HepG2 (cell line): ENCODE results near the gene AGXT. TPM values are rescaled to one million over a fixed set of nuclear protein-coding genes. Genes with fewer than 3 reads are reported as not detected.

ENCODE experiments used
- IRF2 ChIP-seq: IDR thresholded peaks from 2 replicates; pipeline ENCODE4 v1.6.1; 2018; ENCODE audit warnings: missing genetic modification reagents, missing compliant biosample characterization
- MAZ ChIP-seq, 2 experiments: sonication (generic) in 1 of 2; formaldehyde crosslinking in 1 of 2; IDR thresholded peaks; 2 replicates each; pipeline versions ENCODE4 v1.5.0 to v1.6.1; 2012 to 2020; ENCODE audit warnings: low read depth in 2 of 2, mild to moderate bottlenecking in 2 of 2, borderline replicate concordance in 1 of 2, improper control_type of control experiment in 1 of 2, low read length in 1 of 2, missing genetic modification reagents in 1 of 2, moderate library complexity in 1 of 2
- RFX3 ChIP-seq: IDR thresholded peaks from 2 replicates; pipeline ENCODE4 v1.6.1; 2016; ENCODE audit warnings: missing biosample characterization, missing genetic modification reagents
- SRSF9 ChIP-seq: fragments of 200-400 bp; formaldehyde crosslinking; IDR thresholded peaks from 2 replicates; pipeline ENCODE4 v1.6.1; 2018; ENCODE audit warnings: borderline replicate concordance, mild to moderate bottlenecking, low read depth, low read length; ENCODE audit not compliant: insufficient read depth, poor library complexity, severe bottlenecking
- TBP ChIP-seq: sonication (generic); formaldehyde crosslinking; IDR thresholded peaks from 2 replicates; pipeline ENCODE4 v1.5.0; 2020; ENCODE audit warnings: missing genetic modification reagents
- ZNF547 ChIP-seq: sonication (generic); formaldehyde crosslinking; IDR thresholded peaks from 2 replicates; pipeline ENCODE4 v1.5.1; 2020; ENCODE audit warnings: mild to moderate bottlenecking, missing genetic modification reagents
- ZNF720 ChIP-seq: sonication (generic); formaldehyde crosslinking; IDR thresholded peaks from 2 replicates; pipeline ENCODE4 v1.4.0; 2020; ENCODE audit warnings: missing genetic modification reagents
- polyA plus RNA-seq, 8 experiments: library from polyadenylated mRNA; depleted of rRNA in 3 of 8; stranded (reverse) in 7 of 8; unstranded in 1 of 8; fragments of >200 nt; fragmentation: Illumina TruSeq in 4 of 8; extraction: Trizol in 4 of 8; gene quantifications; 2 replicates each; pipeline versions ENCODE4 v1.2.1 to v1.2.3, GENCODE V29; 2011 to 2016; ENCODE audit warnings: low read depth in 4 of 8, missing spikeins in 1 of 8, mixed read lengths in 1 of 8; ENCODE audit not compliant: insufficient read depth in 1 of 8
- total RNA-seq, 5 experiments: library from RNA; depleted of rRNA; stranded (reverse); fragments of >200 nt; fragmentation: Illumina TruSeq; extraction: Trizol; gene quantifications; 2 replicates each; pipeline ENCODE4 v1.2.3, GENCODE V29; 2016; ENCODE audit warnings: low read depth in 1 of 5
- TF ChIP-seq, protein P1 (sequence below): conservative IDR thresholded peaks from 2 replicates; pipeline ENCODE4 v1.6.1; 2018; ENCODE audit warnings: missing genetic modification reagents
- TF ChIP-seq, protein P2 (sequence below): sonication (generic); formaldehyde crosslinking; IDR thresholded peaks from 2 replicates; pipeline ENCODE4 v1.8.1; 2023; ENCODE audit warnings: missing genetic modification reagents, inconsistent platforms, borderline replicate concordance
- TF ChIP-seq, protein P3 (sequence below): sonication (generic); formaldehyde crosslinking; IDR thresholded peaks from 2 replicates; pipeline ENCODE4 v1.4.0; 2020; ENCODE audit warnings: missing genetic modification reagents
- TF ChIP-seq, protein P4 (sequence below): sonication (generic); formaldehyde crosslinking; conservative IDR thresholded peaks from 2 replicates; pipeline ENCODE4 v1.8.0; 2022; ENCODE audit warnings: low read depth, missing genetic modification reagents
- TF ChIP-seq, protein P5 (sequence below): IDR thresholded peaks from 2 replicates; pipeline ENCODE4 v1.6.1; 2018; ENCODE audit warnings: missing genetic modification reagents
- TF ChIP-seq, protein P6 (sequence below): IDR thresholded peaks from 2 replicates; pipeline ENCODE4 v1.6.1; 2016; ENCODE audit warnings: low read depth, borderline replicate concordance

The AGXT gene
- total and polyA plus RNA-seq, 2 of the 13 experiments (the other 11 are each of a cell fraction or from before 2014, with no cell fraction given), result 41.9 to 96.1 TPM

DNA sequence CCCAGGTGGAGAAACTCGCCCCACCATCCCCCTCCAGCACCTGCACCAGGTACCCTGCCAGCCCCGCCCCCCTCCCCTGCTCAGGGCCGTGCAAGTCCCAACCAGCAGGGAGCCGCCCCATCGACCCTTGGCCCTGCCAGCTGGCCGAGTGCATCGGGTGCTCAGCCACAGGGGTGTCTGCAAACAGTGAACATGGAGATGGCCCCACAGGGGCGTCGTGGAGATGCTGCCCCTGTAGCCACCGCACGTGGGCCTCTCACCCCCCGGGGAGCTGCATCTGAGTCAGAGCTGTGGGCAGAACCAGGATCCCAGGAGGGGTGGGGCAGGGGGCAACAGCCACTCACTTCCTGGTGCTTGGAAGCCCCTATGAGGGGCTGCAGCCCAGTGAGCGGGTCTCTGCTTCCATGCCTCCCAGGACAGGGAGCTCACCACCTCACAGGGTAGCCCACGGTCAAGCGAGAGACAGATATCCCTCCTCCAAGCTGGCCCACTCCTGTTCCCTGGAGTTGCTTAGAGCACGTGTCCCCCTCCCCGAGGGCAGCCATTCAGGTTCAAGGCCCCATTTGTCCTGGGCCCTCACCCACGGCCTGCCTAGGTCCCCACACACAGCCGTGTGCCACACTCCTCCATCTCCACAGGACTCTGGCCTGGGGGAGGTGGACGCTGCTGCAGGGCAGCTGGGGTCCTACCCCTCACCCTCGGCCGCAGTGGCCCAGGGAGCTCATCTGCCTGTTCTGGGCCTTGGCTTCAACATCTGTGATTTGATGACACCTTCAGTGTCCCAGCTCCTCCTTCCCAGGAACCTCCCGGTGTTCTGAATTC, 28.5 kb downstream of the AGXT start (continued):
- TF ChIP-seq, protein P1, sequence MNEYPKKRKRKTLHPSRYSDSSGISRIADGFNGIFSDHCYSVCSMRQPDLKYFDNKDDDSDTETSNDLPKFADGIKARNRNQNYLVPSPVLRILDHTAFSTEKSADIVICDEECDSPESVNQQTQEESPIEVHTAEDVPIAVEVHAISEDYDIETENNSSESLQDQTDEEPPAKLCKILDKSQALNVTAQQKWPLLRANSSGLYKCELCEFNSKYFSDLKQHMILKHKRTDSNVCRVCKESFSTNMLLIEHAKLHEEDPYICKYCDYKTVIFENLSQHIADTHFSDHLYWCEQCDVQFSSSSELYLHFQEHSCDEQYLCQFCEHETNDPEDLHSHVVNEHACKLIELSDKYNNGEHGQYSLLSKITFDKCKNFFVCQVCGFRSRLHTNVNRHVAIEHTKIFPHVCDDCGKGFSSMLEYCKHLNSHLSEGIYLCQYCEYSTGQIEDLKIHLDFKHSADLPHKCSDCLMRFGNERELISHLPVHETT (CRISPR knock-in tag), result no peak
- no peak for TF ChIP-seq IRF2
- TF ChIP-seq, protein P2, sequence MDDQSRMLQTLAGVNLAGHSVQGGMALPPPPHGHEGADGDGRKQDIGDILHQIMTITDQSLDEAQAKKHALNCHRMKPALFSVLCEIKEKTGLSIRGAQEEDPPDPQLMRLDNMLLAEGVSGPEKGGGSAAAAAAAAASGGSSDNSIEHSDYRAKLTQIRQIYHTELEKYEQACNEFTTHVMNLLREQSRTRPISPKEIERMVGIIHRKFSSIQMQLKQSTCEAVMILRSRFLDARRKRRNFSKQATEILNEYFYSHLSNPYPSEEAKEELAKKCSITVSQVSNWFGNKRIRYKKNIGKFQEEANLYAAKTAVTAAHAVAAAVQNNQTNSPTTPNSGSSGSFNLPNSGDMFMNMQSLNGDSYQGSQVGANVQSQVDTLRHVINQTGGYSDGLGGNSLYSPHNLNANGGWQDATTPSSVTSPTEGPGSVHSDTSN (CRISPR knock-in tag), result no peak
- no peak for TF ChIP-seq MAZ (IDR thresholded peaks at IDR 0.05; ENCODE audit: borderline replicate concordance, low read depth, low read length)
- no peak for TF ChIP-seq MAZ (CRISPR knock-in tag; IDR thresholded peaks at IDR 0.05; ENCODE audit: low read depth)
- TF ChIP-seq, protein P3, sequence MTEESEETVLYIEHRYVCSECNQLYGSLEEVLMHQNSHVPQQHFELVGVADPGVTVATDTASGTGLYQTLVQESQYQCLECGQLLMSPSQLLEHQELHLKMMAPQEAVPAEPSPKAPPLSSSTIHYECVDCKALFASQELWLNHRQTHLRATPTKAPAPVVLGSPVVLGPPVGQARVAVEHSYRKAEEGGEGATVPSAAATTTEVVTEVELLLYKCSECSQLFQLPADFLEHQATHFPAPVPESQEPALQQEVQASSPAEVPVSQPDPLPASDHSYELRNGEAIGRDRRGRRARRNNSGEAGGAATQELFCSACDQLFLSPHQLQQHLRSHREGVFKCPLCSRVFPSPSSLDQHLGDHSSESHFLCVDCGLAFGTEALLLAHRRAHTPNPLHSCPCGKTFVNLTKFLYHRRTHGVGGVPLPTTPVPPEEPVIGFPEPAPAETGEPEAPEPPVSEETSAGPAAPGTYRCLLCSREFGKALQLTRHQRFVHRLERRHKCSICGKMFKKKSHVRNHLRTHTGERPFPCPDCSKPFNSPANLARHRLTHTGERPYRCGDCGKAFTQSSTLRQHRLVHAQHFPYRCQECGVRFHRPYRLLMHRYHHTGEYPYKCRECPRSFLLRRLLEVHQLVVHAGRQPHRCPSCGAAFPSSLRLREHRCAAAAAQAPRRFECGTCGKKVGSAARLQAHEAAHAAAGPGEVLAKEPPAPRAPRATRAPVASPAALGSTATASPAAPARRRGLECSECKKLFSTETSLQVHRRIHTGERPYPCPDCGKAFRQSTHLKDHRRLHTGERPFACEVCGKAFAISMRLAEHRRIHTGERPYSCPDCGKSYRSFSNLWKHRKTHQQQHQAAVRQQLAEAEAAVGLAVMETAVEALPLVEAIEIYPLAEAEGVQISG (CRISPR knock-in tag), result peak; percentile 72
- TF ChIP-seq RFX3, result no peak
- no peak for TF ChIP-seq TBP (CRISPR knock-in tag)
- TF ChIP-seq ZNF720 (CRISPR knock-in tag), result no peak
- TF ChIP-seq, protein P4, sequence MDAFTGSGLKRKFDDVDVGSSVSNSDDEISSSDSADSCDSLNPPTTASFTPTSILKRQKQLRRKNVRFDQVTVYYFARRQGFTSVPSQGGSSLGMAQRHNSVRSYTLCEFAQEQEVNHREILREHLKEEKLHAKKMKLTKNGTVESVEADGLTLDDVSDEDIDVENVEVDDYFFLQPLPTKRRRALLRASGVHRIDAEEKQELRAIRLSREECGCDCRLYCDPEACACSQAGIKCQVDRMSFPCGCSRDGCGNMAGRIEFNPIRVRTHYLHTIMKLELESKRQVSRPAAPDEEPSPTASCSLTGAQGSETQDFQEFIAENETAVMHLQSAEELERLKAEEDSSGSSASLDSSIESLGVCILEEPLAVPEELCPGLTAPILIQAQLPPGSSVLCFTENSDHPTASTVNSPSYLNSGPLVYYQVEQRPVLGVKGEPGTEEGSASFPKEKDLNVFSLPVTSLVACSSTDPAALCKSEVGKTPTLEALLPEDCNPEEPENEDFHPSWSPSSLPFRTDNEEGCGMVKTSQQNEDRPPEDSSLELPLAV, result no peak
- TF ChIP-seq, protein P5, sequence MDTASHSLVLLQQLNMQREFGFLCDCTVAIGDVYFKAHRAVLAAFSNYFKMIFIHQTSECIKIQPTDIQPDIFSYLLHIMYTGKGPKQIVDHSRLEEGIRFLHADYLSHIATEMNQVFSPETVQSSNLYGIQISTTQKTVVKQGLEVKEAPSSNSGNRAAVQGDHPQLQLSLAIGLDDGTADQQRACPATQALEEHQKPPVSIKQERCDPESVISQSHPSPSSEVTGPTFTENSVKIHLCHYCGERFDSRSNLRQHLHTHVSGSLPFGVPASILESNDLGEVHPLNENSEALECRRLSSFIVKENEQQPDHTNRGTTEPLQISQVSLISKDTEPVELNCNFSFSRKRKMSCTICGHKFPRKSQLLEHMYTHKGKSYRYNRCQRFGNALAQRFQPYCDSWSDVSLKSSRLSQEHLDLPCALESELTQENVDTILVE (CRISPR knock-in tag), result no peak
- TF ChIP-seq SRSF9, result no peak
- no peak; the same call in 1 of the 2 replicates for TF ChIP-seq ZNF547 (CRISPR knock-in tag)
- TF ChIP-seq, protein P6, sequence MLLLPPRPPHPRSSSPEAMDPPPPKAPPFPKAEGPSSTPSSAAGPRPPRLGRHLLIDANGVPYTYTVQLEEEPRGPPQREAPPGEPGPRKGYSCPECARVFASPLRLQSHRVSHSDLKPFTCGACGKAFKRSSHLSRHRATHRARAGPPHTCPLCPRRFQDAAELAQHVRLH (CRISPR knock-in tag), result no peak
